Vagina (tissue), 2 donors: ENCODE data around the gene NFIA.

Source experiments
- CTCF ChIP-seq, 3 experiments: fragments of 450-650 bp in 2 of 3; fragments of 200-600 bp in 1 of 3; sonication (generic) in 1 of 3; IDR thresholded peaks; one replicate each; pipeline ENCODE4 v1.5.1; 2017 to 2019; ENCODE audit warnings: antibody characterized with exemption in 3 of 3, mild to moderate bottlenecking in 2 of 3, moderate library complexity in 2 of 3
- POLR2A ChIP-seq, 2 donors: fragments of 450-650 bp; IDR thresholded peaks; one replicate each; pipeline ENCODE4 v1.6.1; 2017; ENCODE audit warnings: antibody characterized with exemption in 2 of 2, mild to moderate bottlenecking in 2 of 2, moderate library complexity in 2 of 2

DNA sequence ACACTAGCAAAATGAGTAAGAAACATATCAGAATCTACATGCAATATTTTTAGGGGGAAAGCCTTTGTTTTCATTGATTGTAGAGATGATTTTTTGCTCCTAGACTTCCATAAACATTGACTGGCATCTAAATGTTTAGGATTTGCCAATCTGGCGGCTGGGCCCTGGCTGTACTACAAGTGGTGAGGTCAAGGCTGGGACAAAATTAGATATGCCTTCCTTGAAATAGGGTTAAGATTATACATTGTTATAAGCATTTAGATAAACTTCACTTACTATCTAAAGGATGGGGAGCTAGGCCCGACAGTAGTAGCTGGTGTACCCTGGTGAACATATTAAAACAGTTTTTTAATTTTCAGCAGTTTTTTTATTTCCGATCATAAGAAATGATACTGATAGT is 5.2 kb downstream of the NFIA start:
- TF ChIP-seq CTCF (IDR thresholded peaks at IDR 0.05), result no peak
- TF ChIP-seq POLR2A (IDR thresholded peaks at IDR 0.05), result no peak
